HFF-Myc (cell line): Measurements from ENCODE around the gene FAM120B.

ENCODE experiments used
- DNase-seq: peaks from one replicate; pipeline ENCODE4 v3.0.0-alpha.2; 2011; ENCODE audit warnings: low read depth; ENCODE audit errors: extremely low read depth
- H3K4me3 ChIP-seq: replicated peaks from 2 replicates; pipeline ENCODE4 v1.5.1; 2011; ENCODE audit warnings: low read depth, mild to moderate bottlenecking, control low read depth, low read length
- TF ChIP-seq, protein P1 (sequence below): IDR thresholded peaks from 2 replicates; pipeline ENCODE4 v1.5.1; 2012; ENCODE audit warnings: mild to moderate bottlenecking, low read depth, low read length, control low read depth; ENCODE audit errors: missing control alignments

Gene FAM120B, protein sequence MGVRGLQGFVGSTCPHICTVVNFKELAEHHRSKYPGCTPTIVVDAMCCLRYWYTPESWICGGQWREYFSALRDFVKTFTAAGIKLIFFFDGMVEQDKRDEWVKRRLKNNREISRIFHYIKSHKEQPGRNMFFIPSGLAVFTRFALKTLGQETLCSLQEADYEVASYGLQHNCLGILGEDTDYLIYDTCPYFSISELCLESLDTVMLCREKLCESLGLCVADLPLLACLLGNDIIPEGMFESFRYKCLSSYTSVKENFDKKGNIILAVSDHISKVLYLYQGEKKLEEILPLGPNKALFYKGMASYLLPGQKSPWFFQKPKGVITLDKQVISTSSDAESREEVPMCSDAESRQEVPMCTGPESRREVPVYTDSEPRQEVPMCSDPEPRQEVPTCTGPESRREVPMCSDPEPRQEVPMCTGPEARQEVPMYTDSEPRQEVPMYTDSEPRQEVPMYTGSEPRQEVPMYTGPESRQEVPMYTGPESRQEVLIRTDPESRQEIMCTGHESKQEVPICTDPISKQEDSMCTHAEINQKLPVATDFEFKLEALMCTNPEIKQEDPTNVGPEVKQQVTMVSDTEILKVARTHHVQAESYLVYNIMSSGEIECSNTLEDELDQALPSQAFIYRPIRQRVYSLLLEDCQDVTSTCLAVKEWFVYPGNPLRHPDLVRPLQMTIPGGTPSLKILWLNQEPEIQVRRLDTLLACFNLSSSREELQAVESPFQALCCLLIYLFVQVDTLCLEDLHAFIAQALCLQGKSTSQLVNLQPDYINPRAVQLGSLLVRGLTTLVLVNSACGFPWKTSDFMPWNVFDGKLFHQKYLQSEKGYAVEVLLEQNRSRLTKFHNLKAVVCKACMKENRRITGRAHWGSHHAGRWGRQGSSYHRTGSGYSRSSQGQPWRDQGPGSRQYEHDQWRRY

DNA sequence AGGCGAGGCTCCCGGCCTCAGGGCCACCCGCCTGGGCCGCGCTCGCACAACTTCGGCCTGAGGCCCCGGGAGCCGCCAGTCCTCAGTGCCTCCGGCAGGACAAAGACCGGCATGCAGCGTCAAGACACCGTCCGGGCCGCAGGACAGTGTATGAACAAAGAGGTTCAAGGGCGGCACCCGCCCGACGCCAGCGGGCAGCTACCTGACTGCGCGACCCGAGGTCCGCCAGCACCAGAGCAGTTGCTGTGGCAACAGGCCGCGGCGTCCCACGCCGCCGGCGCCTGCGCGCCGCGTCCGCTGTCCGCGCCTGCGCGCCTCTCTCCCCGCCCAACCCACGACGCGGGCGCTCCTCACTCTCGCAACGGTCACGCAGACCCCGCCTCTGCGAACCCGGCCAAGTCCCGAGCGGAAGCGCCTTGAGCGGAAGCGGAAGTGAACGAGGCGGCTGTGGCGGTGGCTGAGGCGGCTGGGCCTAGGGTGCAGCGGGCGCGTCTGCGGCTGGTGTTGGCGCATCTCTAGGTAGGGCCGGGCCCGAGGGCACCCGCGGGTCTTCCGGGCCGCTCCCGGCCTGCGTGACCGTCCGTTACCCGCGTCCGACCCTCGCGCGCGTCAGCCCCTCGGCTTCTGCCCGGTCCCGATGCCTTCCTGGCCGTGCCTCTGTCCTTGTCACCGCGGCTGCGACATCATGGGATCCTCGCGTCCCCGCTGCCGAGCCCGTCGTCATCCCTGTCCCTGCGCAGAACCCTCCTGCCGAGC, at the start of gene FAM120B:
FAM120B (plus strand) TSS at position 435 of the 756 bp plus-strand sequence. CDS start 10,633 bp downstream, outside the sequence.
- peak within 1 kb of the TSS; percentile 93 for H3K4me3 ChIP-seq
- TF ChIP-seq, protein P1, sequence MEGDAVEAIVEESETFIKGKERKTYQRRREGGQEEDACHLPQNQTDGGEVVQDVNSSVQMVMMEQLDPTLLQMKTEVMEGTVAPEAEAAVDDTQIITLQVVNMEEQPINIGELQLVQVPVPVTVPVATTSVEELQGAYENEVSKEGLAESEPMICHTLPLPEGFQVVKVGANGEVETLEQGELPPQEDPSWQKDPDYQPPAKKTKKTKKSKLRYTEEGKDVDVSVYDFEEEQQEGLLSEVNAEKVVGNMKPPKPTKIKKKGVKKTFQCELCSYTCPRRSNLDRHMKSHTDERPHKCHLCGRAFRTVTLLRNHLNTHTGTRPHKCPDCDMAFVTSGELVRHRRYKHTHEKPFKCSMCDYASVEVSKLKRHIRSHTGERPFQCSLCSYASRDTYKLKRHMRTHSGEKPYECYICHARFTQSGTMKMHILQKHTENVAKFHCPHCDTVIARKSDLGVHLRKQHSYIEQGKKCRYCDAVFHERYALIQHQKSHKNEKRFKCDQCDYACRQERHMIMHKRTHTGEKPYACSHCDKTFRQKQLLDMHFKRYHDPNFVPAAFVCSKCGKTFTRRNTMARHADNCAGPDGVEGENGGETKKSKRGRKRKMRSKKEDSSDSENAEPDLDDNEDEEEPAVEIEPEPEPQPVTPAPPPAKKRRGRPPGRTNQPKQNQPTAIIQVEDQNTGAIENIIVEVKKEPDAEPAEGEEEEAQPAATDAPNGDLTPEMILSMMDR = no peak
- peak; percentile 57 for DNase-seq

DNA sequence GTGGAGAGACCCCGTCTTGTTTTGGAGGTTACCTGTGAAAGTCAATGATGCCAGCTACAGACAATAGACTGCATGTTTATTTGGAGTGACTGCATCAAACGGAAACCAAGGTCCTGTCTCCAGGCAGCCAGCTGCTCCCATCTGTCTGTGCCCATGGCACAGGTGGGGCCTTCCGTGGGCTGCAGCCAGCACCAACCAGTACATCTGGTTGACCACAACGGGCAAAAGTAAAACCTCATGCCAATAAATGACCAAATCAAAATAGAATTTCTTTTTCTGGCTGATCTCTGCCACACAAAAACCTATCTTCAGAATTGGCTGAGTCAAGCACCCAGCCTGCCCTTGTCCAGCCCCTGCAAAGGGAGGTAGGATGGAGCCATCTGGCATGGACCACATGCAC, 49.2 kb upstream of the FAM120B start:
- no peak overlapping the region for H3K4me3 ChIP-seq
- TF ChIP-seq, protein P1 = no peak
- no peak for DNase-seq

DNA sequence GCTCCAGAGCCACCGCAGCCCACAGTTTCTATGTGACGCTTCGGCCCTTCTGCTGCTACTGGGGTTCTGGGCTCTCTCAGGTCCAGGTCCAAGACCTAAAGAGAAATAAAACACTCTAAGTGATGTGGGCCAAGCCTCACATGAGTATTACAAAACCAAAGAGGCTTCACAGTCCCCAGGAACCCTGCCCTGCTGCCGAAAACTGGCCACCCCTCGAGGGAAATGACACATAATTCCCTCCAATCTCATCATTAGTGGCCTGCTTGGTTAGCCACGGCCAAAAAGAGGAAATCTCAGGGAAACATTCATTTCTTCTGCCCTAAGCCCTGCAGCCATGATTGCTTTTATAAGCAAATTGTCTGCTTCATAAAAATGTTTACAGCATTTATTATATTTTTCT, 48.2 kb upstream of the FAM120B start:
- H3K4me3 ChIP-seq = no peak overlapping the region
- no peak for DNase-seq
- TF ChIP-seq, protein P1 = no peak

DNA sequence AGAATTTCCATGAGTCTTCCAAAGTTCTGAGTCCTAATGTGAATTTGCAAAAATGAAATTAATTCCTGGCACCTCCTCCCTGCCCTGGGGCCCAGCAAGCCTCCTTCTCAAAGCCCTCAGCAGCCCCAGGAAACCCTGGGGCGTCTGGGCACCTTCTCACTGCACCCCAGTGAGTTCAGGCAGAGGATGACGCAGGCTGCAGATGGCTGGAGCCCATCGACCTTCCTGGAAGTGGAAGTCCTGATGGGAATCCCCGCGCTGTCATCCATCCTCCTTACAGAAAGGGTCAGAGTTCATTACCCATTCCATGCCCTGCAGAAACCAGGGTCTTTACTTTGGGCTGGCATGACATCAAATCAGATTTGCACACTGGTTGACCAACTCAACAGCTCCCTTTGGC, 47.3 kb upstream of the FAM120B start:
- no peak for DNase-seq
- TF ChIP-seq, protein P1 = no peak
- H3K4me3 ChIP-seq = no peak overlapping the region

DNA sequence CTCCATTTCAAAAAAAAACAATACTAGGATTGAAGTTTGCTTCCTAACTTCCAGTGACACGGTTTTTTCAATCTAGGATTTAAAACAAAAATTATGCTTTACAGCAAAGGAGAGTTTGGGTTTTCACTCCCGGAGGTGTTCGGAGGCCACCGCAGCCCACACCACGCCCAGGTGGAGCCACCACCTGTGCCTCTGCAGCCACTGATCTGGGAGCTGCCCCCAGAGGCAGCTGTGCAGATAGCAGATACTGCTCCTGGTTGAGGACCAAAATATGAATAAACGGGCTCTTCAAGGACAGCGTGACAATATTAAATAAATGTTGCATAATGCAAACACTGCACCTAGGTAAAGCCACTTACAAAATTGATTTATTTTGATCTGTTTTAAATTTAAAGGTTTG, 45.9 kb upstream of the FAM120B start:
- TF ChIP-seq, protein P1 = no peak
- no peak for DNase-seq
- no peak overlapping the region for H3K4me3 ChIP-seq
